Adipocyte (in vitro differentiated cells): ENCODE results near the gene NRXN2.
"Not testable (repeated sequence)": the region's sequence is repeated elsewhere in the genome, so short reads cannot be mapped to it uniquely, and the experiment has no call there.

ENCODE experiments used
- DNase-seq: peaks from one replicate; pipeline ENCODE4 v3.0.0-alpha.2; 2015; ENCODE audit warnings: low read depth
- H3K27me3 ChIP-seq: replicated peaks from 2 replicates; pipeline ENCODE4 v1.7.0; 2013; ENCODE audit warnings: mild to moderate bottlenecking, low read length, moderate library complexity; ENCODE audit not compliant: control insufficient read depth, insufficient read depth
- H3K36me3 ChIP-seq: 2 replicates; pipeline ENCODE4 v1.7.0; 2013; ENCODE audit warnings: low read length, mild to moderate bottlenecking, moderate library complexity; ENCODE audit not compliant: control insufficient read depth, insufficient read depth, severe bottlenecking
- H3K4me1 ChIP-seq: 2 replicates; pipeline ENCODE4 v1.7.0; 2013; ENCODE audit warnings: mild to moderate bottlenecking, low read length, moderate library complexity; ENCODE audit not compliant: control insufficient read depth, insufficient read depth
- H3K4me3 ChIP-seq: 2 replicates; pipeline ENCODE4 v1.7.0; 2013; ENCODE audit warnings: mild to moderate bottlenecking, low read length, moderate library complexity
- H3K9ac ChIP-seq: 2 replicates; pipeline ENCODE4 v1.7.0; 2013; ENCODE audit warnings: mild to moderate bottlenecking, low read length, moderate library complexity
- H3K9me3 ChIP-seq: 2 replicates; pipeline ENCODE4 v1.7.0; 2013; ENCODE audit warnings: mild to moderate bottlenecking, low read length, moderate library complexity; ENCODE audit not compliant: control insufficient read depth

The NRXN2 gene

GRCh38 chr11:64705501-64705900 lies 17.5 kb downstream of the NRXN2 start:
- Histone ChIP-seq H3K4me1 (no peaks in the 10 kb centered on the region), H3K27me3 (peaks cover 68% of the 10 kb centered on the region), H3K9ac (no peak overlapping the region), H3K9me3 (no peaks in the 10 kb centered on the region), H3K4me3 (no peak overlapping the region), H3K36me3 (no peaks in the 10 kb centered on the region)
- DNase-seq: no peak

GRCh38 chr11:64703048-64703447 lies 19.9 kb downstream of the NRXN2 start:
- H3K9ac ChIP-seq: no peak overlapping the region
- no peaks in the 10 kb centered on the region for H3K36me3 ChIP-seq
- H3K4me1 ChIP-seq: no peaks in the 10 kb centered on the region
- peaks cover 65% of the 10 kb centered on the region for H3K27me3 ChIP-seq
- no peaks in the 10 kb centered on the region for H3K9me3 ChIP-seq
- no peak overlapping the region for H3K4me3 ChIP-seq
- no peak for DNase-seq

- H3K9me3 ChIP-seq, H3K4me3 ChIP-seq, DNase-seq, H3K9ac ChIP-seq, H3K4me1 ChIP-seq, H3K36me3 ChIP-seq: not testable (repeated sequence)
- peaks cover 64% of the 10 kb centered on the region for H3K27me3 ChIP-seq
Measured at GRCh38 chr11:64701956-64702355, 21.0 kb downstream of the NRXN2 start.

- H3K27me3 ChIP-seq: peaks cover 71% of the 10 kb centered on the region
- no peak overlapping the region for H3K9ac ChIP-seq
- H3K4me3 ChIP-seq: no peak overlapping the region
- no peaks in the 10 kb centered on the region for H3K36me3 ChIP-seq
- H3K4me1 ChIP-seq: no peaks in the 10 kb centered on the region
- no peak for DNase-seq
- H3K9me3 ChIP-seq: no peaks in the 10 kb centered on the region
Measured at GRCh38 chr11:64698427-64698826, 24.6 kb downstream of the NRXN2 start.

- Histone ChIP-seq H3K27me3 (peaks cover 72% of the 10 kb centered on the region), H3K36me3 (no peaks in the 10 kb centered on the region), H3K9ac (no peak overlapping the region), H3K4me1 (no peaks in the 10 kb centered on the region), H3K4me3 (no peak overlapping the region), H3K9me3 (no peaks in the 10 kb centered on the region)
- no peak for DNase-seq
Measured at GRCh38 chr11:64697663-64698375, 25.2 kb downstream of the NRXN2 start.

- peaks cover 84% of the 10 kb centered on the region for H3K27me3 ChIP-seq
- no peak for DNase-seq
Measured at GRCh38 chr11:64696045-64696444, 27.0 kb downstream of the NRXN2 start.

GRCh38 chr11:64695548-64695947 lies 27.4 kb downstream of the NRXN2 start:
- Histone ChIP-seq H3K4me1 (no peaks in the 10 kb centered on the region), H3K9ac (no peak overlapping the region), H3K36me3 (no peaks in the 10 kb centered on the region), H3K4me3 (no peak overlapping the region), H3K27me3 (peaks cover 84% of the 10 kb centered on the region), H3K9me3 (no peaks in the 10 kb centered on the region)
- no peak for DNase-seq

More at GRCh38 chr11:64696045-64696444, 27.0 kb downstream of the NRXN2 start:
- no peak overlapping the region for H3K4me3 ChIP-seq
- H3K36me3 ChIP-seq: no peaks in the 10 kb centered on the region
- no peaks in the 10 kb centered on the region for H3K4me1 ChIP-seq
- no peak overlapping the region for H3K9ac ChIP-seq
- H3K9me3 ChIP-seq: no peaks in the 10 kb centered on the region

- no peaks in the 10 kb centered on the region for H3K36me3 ChIP-seq
- H3K9me3 ChIP-seq: no peaks in the 10 kb centered on the region
- H3K9ac ChIP-seq: no peak overlapping the region
- H3K4me3 ChIP-seq: no peak overlapping the region
- H3K27me3 ChIP-seq: peaks cover 77% of the 10 kb centered on the region
- no peak for DNase-seq
- H3K4me1 ChIP-seq: no peaks in the 10 kb centered on the region
Measured at GRCh38 chr11:64694821-64695365, 28.1 kb downstream of the NRXN2 start.

GRCh38 chr11:64694026-64694755 lies 28.8 kb downstream of the NRXN2 start:
- peaks cover 71% of the 10 kb centered on the region for H3K27me3 ChIP-seq
- no peaks in the 10 kb centered on the region for H3K36me3 ChIP-seq
- H3K9me3 ChIP-seq: no peaks in the 10 kb centered on the region
- H3K4me3 ChIP-seq: no peak overlapping the region
- H3K9ac ChIP-seq: no peak overlapping the region
- no peaks in the 10 kb centered on the region for H3K4me1 ChIP-seq
- no peak for DNase-seq

- H3K9me3 ChIP-seq: no peaks in the 10 kb centered on the region
Measured at GRCh38 chr11:64692764-64693331, 30.1 kb downstream of the NRXN2 start.

GRCh38 chr11:64691543-64691942 lies 31.5 kb downstream of the NRXN2 start:
- DNase-seq: no peak
- Histone ChIP-seq H3K4me1 (peaks cover 20% of the 10 kb centered on the region), H3K36me3 (no peaks in the 10 kb centered on the region), H3K9ac (no peak overlapping the region), H3K4me3 (no peak overlapping the region), H3K27me3 (peaks cover 58% of the 10 kb centered on the region), H3K9me3 (no peaks in the 10 kb centered on the region)

More at GRCh38 chr11:64692764-64693331, 30.1 kb downstream of the NRXN2 start:
- no peak for DNase-seq
- peaks cover 68% of the 10 kb centered on the region for H3K27me3 ChIP-seq
- H3K36me3 ChIP-seq: no peaks in the 10 kb centered on the region
- peaks cover 10% of the 10 kb centered on the region for H3K4me1 ChIP-seq
- H3K9ac ChIP-seq: no peak overlapping the region
- no peak overlapping the region for H3K4me3 ChIP-seq
